ENCODE results near the gene SNPH.

GRCh38 chr20:1322511-1323245, 56.6 kb downstream of the SNPH start:
- TF ChIP-seq CTCF (IDR thresholded peaks at IDR 0.05) = no peak
- peak; percentile 91 for TF ChIP-seq POLR2AphosphoS5 (IDR thresholded peaks at IDR 0.05)

Measured in upper lobe of left lung (tissue), 4 donors.